ENCODE measurements around the gene ADGRA1.

ADGRA1 gene

DNA sequence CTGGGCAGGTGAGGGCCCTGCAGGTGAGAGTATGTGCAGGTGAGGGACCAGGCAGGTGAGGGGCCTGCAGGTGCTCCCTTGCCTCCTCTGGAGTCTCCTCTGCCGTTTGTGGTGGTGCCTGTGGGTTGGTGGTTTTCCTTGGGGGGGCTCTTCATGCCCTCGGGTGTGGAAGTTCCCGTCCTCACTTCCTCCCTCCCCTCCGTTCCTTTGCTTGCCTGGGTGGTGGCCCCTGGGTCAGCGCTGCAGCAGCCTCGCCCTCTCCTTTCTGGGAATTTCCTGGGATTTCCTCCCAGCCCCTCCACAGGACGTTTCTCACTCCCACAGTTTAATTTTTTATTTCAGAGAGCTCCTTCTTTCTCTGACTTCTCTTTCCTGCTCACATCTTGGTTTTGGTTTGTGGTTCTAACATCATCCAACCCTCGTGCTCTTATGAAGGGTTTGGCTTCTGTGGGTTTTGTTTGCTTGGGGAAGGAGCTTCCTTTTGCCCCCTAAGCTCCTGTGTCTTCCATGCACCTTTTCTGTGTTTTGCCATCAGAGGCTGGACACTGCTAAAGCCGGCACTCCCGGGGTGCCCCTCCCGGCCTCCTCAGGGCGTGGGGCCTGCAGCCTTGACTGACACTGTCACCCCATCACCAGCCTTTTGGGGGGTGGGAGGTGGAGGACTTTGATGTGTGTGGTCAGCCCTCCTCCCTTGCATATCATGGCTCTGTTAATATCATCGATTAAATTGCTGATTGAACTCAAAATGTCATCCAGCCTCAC, 29.2 kb upstream of the ADGRA1 start:
- no peak for DNase-seq

DNA sequence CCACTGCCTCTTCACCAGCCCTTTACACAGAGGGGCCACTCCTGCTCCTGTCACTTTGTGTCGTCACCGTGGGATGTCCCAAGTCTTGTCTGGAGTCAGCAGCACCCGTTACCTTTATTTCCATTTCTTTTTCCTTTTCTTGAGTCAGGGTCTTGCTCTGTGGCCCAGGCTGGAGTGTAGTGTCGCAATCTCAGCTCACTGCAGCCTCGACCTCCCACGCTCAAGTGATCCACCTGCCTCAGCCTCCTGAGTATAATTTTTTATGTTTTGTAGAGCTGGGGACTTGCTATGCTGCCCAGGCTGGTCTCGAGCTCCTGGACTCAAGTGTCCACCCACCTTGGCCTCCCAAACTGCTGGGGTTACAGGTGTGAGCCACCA, 28.6 kb upstream of the ADGRA1 start:
- DNase-seq, result no peak

DNA sequence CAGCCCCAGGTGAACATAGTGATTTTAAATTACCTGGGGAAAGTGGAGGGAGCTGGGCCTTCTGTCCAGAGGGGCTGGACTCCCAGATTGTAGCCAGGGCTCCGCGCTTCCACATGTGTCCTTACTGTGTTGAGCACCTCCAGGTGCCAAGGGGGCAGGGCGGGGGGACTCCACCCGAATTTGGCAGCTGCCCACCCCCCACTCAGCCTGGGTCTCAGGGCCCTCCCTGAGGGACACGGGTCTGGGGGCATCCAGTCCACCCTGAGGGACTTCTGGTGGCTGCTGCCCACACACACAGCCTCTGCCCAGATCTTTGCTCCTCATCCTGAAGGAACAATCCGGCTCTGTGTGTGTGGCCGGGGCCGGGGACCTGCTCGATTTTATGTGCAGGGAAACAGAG, 28.2 kb upstream of the ADGRA1 start:
- DNase-seq, result no peak

DNA sequence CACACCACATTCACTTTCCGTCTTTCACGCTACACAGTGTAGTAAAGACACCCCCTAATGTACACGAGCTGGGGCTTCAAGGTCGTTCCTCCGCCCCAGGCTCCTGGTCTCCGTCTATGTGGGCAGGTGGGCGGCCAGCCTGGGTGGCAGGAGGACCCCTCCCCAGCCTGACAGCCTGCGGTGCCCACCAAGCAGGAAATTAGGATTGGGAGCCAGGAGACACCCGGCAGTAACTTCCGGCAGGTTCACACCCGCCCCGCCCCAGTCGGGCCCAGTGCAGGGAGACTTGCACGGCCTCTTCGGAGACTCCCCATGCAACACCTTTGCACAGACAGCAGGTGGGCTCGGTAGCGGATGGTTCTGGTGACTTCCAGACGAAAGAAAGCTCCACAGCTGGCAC, 27.7 kb upstream of the ADGRA1 start:
- no peak for DNase-seq

DNA sequence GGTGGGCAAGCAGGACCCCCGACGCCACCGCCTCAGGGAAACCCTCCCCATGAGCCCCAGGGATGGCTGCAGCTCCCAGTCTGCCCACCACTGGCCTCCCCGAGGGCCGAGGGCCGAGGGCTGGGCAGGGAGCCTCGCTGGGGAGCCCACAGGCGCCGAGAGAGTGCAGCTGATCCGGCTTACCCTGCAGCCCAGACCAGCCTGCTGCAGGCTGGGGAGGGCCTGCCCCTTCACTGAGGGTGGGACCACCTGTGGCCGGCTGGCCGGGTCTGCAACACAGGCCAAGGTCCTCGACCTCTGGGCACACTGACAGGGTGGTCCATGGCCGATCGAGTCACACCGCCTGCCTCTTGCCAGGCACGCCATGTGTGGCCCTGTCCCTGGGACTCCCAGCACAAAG, 27.3 kb upstream of the ADGRA1 start:
- DNase-seq, result no peak

DNA sequence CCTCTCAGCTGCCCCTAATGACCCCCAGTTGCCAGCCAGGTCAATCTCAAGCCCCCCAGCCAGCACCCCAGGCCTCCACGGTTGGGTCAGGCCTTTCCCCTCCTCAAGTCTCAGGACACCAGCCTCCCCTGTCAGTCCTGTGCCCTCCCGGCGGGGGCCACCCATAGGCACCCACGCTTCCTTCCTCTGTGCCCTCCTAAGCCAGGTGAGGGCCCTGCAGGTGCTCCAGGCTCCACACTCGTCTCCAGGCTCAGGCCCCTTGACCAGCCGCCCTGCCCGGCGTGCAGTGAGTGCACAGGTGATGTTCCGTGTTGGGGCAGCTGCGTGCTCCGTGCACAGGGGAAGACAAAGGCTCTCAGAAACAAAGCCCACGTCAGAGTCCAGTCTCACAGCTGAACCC, 26.8 kb upstream of the ADGRA1 start:
- no peak for DNase-seq

DNA sequence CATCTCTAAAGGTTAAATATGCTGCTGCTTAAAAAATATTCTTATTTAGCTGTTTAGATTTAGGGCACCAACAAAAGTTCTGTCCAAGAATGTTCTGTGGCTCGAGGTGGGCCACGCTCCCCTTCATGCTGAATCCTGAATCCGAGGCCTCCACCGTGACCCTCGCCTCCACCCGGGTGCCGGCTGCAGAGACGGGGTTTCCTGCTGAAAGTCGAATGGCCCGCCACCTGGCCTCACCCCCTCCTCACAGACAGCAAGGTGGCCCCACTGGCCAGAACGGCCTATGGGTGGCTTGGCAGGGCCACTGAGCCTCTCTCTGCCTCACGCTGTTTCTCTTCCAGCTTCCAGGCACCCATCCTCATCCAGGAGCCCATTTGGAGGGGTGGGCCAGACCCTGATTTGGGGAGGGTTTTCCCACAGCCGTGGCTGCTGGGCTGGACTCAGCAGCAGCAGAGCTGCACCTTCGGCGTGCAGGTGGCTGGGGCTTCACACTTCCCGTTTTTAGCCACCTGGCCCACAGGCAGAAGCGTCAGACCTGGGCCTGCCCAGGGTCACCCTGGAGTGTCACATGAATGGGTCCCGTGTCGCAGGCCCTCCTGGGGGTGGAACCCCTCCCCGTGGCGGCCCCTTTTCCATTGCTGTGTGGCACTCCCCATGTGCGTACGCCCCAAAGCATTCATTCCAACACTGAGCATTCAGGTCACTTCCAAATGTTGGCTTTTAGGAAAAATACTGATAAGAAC, 26.3 kb upstream of the ADGRA1 start:
- no peak for DNase-seq

DNA sequence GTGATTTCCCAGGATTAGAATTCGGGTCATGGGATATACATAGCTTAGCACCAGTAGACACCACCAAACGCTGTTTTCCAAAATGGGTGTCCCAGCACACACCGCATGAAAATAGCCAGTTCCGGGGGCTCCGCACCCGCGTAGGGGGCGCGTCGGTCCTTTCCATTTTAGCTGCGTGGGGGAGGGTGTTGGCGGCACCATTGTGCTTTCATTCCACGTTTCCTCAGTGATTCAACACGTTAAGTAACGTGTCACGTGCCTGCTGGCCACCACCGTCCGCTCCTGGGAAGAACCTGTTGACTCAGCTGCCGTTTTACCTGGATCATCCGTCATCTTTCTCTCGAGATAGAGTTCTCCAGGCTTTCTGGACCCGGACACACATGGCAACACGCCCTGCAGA, 25.6 kb upstream of the ADGRA1 start:
- no peak for DNase-seq

DNA sequence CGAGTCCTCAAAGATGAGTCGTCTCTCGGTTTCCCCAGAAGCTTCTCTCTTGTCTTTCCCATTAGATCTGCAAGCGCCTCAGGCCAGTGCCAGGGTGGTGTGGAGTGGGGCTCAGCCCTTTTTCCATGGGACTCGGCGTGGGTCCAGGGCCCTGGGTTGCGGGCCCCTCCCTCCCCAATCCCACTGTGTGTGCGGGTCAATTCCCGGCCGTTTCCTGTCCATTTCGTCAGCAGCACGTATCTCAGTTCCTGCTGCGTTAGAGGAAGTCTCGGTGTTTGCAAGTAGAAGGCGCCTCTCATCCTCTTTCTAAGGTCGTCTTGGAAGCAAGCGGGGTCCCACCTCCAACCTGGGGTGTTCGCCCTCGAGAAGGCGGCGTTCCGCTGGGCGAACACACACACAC, 25.1 kb upstream of the ADGRA1 start:
- DNase-seq, result no peak

DNA sequence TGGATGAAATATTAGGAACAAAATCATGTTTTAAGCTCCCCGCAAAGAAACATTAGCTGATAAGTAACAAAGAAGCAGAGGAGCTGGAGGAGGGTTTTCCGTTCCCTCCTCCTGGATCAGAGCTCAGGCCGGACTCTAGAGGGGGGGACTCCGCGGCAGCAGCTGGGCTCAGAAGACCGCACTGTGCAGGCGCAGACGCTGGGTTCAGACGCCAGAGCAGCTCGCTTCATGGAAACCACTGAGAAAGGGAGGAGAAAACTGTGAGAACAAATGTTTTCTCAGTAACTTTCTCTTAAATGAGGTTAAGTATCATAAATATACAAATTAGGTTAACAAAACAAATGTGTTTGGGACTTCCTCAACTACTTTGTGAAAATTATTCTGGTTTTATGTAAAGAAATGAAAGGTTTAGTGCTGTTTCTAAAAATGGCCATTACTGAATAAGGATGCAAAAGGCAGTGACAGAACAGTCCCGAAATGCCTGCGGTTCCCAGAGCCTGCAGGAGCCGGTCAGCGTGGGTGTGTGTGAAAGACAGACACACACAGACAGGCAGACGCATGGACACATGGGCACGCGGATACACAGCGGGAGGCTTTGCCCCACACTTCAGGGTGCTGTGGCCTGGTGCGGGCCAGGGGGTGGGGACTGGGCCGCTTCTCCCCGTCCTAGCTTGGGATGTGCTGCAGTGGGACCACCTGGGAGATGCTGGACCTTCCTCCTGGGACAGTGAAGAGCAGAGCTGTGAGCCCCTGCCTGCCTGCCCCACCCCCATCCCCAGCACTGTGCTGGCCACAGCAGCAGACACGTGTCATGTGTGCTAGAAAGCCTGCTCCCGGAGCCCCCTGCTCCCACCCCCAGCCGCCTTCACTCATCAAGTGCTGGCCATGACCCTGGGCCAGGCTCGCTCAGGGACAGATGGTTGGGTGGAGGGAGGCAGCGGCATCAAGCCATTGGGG, 20.3 kb upstream of the ADGRA1 start:
- DNase-seq, result no peak

DNA sequence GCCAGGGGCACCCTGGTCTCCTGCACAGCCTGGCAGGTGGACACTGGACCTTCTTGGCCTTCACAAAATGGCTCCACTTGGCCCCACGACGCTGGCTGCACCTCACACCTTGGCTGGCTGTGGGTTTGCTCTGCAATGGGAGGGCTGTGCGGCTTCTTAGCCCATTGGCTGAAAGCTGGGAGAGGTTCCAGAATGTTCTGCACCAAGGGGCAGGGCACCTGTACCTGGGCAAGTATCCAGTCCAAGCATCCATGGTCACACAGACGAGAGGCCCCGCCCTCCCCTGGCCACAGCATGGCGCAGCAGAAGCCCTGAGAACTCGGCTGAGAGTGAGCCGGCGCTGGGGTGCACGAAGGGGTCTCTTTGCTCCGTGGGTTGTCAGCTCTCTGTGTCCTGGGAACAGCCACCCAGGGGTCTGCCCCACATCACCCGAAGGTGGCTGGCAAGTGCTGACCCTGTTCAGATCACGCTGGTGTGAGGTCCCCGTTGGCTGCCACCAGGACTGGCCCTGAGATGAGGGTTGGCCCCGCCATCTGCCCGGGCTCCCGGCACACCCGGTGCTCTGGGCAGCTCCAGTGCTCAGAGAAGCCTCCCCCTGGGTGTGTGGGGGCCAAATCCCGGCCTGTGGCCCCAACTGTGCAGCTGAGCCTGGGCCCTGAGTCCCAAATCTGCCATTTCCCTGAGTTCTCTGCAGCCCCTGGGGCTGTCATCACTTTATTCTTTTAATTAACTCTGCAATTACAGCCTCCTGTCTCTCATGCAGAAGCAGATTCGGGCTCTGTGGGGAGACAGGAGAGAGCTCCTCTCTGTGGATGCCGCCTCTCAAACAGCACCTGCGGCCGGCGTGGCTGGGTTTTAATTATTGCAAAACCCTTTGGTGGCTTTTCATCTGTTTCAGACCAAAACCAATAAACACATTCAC, 19.4 kb upstream of the ADGRA1 start:
- DNase-seq, result no peak

DNA sequence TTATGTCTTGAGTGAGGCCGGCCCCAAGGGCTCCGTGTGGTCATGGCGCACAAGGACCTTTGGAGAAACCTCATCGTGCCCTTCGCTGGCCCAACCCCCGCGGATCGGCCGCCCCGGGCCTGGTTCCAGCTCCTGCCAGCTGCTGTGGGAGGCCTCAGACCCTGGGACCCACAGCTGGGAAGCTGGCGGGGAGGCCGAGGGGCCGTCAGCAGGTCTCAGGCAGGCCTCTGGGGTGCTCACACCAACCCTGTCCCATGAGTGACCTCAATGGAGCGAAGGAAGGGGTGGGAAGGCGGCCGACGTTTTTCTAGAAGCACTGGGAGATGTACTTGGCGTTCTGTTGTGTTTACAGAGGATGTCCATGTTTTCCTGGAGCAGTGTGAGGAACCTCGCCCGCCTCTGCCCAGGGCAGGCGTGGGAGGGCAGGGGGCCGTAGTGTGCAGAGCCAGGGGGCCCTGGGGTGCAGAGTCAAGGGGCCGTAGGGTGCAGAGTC, 18.6 kb upstream of the ADGRA1 start:
- no peak for DNase-seq

DNA sequence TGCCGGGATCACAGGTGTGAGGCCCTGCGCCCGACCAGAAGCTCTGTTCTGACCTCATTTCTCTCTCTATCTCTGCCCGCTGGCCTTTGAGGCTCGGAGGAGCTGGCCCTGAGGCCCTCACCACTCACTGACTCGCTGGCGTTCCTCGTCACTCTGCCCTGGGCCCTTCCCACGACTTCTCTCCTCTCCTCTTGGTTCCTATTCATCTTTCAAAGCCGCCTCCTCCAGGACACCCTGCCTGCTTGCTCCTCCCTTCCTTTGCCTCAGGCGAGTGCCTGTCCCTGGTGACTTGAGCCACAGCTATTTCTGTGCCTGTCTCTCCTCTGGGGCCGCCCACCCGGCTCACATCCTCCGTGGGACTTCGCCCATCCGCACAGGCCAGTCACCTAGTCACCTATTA, 17.3 kb upstream of the ADGRA1 start:
- no peak for DNase-seq

DNA sequence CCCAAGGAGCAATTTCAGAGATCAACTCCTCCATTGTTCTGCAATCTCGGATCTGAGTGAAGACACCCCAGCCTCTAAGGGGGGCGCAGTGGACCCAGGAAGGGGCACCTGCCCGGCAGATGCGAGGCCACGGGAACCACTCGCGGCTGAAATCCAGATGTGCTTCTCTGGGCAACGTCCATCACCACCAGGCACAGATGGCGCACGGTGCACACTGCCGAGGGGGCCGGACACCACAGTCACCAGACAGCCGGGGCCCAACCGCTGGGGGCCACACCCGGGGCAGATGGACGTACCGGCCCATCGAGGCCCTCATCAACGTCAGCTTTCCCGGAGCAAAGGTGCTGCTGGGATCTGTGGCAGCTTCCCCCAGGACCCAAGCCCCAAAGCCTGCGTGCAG, 16.9 kb upstream of the ADGRA1 start:
- no peak for DNase-seq

DNA sequence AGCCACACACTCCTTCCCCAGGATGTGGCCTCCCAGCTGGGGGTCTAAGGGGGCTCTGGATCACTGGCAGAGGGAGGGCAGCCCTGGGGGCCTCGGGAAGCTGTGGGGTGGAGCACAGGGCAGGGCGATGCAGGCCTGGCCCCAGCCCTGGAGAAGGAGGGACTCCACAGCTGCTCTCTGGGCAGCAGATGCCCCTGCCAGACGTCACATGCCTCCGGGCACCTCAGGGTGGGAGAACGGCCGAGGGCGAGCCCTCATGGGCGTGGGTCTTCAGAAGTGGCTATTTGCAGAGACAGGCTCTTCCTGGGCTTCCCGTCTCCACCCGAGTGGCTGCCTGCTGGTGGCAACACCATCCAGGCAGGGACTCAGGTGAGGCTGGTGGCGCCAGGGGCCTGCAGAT, 16.0 kb upstream of the ADGRA1 start:
- no peak for DNase-seq

DNA sequence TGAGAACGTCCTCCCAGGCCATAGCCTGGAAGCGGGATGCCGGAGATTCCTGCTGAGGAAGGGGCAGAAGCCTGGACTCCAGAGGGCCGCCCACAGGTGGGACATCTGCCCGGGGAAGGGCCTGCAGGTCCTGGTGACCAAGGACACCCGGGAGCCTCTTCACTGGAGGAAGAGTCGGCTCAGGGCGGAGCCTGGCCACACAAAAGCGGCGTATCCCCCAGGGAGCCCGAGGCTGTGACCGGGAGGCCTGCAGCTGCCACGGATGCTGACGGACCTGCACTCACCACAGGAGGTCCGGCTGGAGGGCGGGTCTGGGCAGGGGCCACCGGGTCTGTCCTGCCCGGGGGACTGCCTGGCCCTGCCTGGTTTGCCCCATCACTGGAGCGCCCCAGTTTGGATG, 15.5 kb upstream of the ADGRA1 start:
- DNase-seq, result peak; percentile 4

DNA sequence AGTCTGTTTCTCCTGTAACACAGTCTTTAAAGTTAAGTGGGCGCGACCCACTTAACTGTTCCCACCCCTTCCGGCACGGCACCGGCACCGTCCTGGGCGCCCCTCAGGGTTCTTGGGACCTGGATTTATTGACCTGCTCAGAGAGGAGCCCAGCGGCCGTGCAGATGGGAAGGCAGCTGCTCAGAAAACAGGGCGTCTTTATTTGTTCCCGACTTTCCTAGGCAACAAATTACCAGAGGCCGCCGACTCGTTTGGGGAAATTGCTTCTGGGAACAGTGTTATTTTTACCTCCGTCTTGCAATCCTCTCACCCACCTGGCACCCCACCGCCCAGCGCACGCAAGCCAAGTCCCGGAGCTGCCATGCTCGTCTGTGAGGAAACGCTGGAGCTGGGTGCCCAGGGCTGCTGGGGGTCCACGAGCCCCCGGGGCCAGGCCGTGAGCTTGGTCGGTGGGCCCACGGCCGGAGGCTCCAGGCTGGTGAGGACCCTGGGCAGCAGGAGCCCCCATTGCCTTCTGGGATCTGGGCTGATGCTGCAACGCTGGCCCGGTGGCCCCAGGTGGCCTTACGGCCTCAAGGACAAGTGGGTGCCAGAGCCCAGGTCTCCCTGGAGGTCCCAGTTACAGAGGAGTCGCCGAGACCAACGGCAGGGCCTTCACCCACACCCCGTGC, 14.9 kb upstream of the ADGRA1 start:
- DNase-seq, result no peak

DNA sequence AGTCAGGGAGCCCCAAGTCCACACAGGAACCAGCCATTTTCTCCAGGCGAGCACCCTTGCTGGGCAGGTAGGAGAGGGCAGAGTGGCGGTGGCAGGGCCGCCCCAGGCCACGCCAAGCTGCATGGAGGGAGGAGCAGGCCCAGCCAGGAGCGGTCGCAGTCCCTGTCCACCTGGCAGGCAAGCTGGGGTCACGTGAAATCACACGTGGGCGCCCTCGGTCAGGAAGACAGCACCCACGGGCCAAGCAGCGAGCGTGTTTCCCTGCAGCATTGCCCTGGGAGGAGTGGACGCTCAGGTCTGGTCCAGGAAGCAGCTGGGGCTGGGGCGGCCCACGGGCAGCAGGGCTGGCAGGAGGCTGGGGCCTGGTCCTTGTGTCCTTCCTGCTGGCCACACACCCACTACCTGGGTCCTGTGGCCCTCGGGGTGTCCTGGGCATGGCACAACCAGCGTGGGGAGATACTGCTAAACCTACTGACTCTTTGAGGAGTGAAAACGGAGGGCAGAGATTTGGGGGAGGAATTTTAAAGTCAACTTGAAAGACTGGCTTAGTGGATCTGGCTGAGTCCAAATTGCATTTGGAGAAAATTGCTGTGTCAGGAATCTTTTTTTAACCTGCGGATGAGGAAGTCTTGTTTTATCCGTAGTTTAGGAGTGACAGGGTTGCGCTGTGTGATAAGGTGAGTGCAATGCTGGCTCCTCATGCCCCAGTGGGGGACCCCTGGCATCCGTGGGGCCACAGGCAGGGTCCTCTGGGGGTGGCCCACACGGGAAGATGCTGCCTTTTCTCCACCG, 12.2 kb upstream of the ADGRA1 start:
- DNase-seq, result no peak

DNA sequence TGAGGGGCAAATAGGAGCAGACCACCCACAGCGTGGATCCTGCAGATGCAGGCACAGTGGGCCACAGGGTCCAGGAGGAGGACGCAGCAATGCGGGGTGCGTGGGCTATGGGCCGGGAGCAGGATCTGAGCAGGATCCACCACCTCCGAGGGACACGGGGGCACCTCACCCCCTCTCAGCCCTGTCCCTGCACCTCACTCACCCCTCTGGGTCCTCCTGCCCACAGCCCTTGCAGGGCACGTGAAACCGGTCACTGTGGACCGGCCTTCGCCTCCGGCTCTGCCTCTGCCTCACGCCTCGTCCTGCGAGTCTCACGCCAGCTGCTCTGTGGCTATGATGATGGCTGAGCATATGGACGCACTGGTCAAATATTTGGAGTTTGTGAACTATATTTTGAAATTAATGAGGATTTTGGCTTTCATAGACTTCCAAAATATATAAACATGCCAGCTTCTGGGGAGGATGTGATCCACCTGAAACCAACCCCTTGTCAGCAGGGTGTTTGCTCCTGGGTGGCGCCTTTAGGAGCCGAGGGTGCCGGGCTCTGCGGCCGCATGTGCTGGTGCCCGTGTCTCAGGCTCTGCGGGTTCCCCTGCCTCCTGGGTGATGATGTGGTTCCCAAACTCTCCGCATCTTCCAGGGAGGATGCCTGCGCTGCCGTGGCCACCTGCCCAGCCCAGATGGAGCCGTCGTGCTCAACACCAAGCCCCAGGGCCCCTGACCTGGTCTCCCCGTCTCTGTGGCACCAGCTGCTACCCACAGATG, 11.3 kb upstream of the ADGRA1 start:
- no peak for DNase-seq

Data from NCI-H1092 treated with DMSO at 0.1 percent for 48 hours (cell line).